CD4-positive, alpha-beta T cell (primary cell): ENCODE measurements around the gene ARHGAP10. TPM values are rescaled to one million over a fixed set of nuclear protein-coding genes. Genes with fewer than 3 reads are reported as not detected.

Source experiments
- ATAC-seq: fragments of 200-7000 bp; cut with Tn5 transposase; one replicate; pipeline ENCODE4 v1.10.0; 2022; ENCODE audit warnings: mild to moderate bottlenecking; ENCODE audit not compliant: poor library complexity
- CTCF ChIA-PET: fragments of 350-600 bp; sonication (Branson Sonifier 250); formaldehyde crosslinking; loops from one replicate; lab custom pipeline; 2021; ENCODE audit warnings: antibody characterized with exemption, inconsistent platforms; lab: Charles Lee
- POLR2A ChIA-PET: fragments of 350-600 bp; sonication (Branson Sonifier 250); formaldehyde crosslinking; loops from one replicate; lab custom pipeline; 2021; ENCODE audit warnings: antibody characterized with exemption, inconsistent platforms; lab: Charles Lee
- DNase-seq, 14 experiments: peaks; one replicate each; pipeline ENCODE4 v3.0.0-alpha.2; 2013 to 2020; ENCODE audit warnings: mixed read lengths in 2 of 14
- H3K27ac ChIP-seq, 2 donors: one replicate each; pipeline versions ENCODE4 v1.5.1 to v1.7.0; 2013; ENCODE audit warnings: low read length in 2 of 2, low read depth in 1 of 2, mild to moderate bottlenecking in 1 of 2
- H3K27me3 ChIP-seq, 2 experiments: 1 replicate in 1 of 2; 2 replicates in 1 of 2; pipeline versions ENCODE4 v1.6.1 to v1.7.0; 2013; ENCODE audit warnings: low read length in 2 of 2, control low read depth in 1 of 2, mild to moderate bottlenecking in 1 of 2, moderate library complexity in 1 of 2; ENCODE audit not compliant: insufficient read depth in 2 of 2, control insufficient read depth in 1 of 2
- H3K36me3 ChIP-seq: one replicate; pipeline ENCODE4 v1.6.1; 2013; ENCODE audit warnings: low read length, control low read depth; ENCODE audit not compliant: insufficient read depth
- H3K4me1 ChIP-seq: one replicate; pipeline ENCODE4 v1.6.1; 2013; ENCODE audit warnings: low read length, control low read depth; ENCODE audit not compliant: insufficient read depth
- H3K4me3 ChIP-seq: one replicate; pipeline ENCODE4 v1.5.1; 2013; ENCODE audit warnings: mild to moderate bottlenecking, low read length, moderate library complexity
- H3K9me3 ChIP-seq, 2 experiments: 1 replicate in 1 of 2; 2 replicates in 1 of 2; pipeline versions ENCODE4 v1.6.1 to v1.7.0; 2013; ENCODE audit warnings: low read length in 2 of 2, mild to moderate bottlenecking in 2 of 2, control low read depth in 1 of 2, moderate library complexity in 1 of 2; ENCODE audit not compliant: control insufficient read depth in 1 of 2, insufficient read depth in 1 of 2
- H3K27ac Mint-ChIP-seq: one replicate; pipeline ENCODE4 v1.8.0; 2020; ENCODE audit warnings: mixed read lengths
- H3K27me3 Mint-ChIP-seq: one replicate; pipeline ENCODE4 v1.8.0; 2021; ENCODE audit warnings: mixed read lengths
- H3K36me3 Mint-ChIP-seq: one replicate; pipeline ENCODE4 v1.8.0; 2021; ENCODE audit warnings: low read depth, mixed read lengths
- H3K4me1 Mint-ChIP-seq: one replicate; pipeline ENCODE4 v1.8.0; 2021; ENCODE audit warnings: low read depth, mixed read lengths
- H3K4me3 Mint-ChIP-seq: one replicate; pipeline ENCODE4 v1.8.0; 2020; ENCODE audit warnings: mild to moderate bottlenecking, mixed read lengths
- H3K9me3 Mint-ChIP-seq: one replicate; pipeline ENCODE4 v1.8.0; 2020; ENCODE audit warnings: mixed read lengths
- CTCF ChIP-seq: fragments of 200-600 bp; IDR thresholded peaks from one replicate; pipeline ENCODE4 v1.8.0; 2022; ENCODE audit warnings: antibody characterized with exemption, mild to moderate bottlenecking
- intact Hi-C, 2 experiments: fragments of 100-400 bp; cut with DNase I in 1 of 2; cut with micrococcal nuclease in 1 of 2; formaldehyde crosslinking; loops; one replicate each; pipeline versions ENCODE4 v1.15.1 to v1.9.0; 2023 to 2025; cut with DNase I, micrococcal nuclease
- total RNA-seq, 174 experiments: library from RNA in 2 of 174; stranded (reverse) in 2 of 174; gene quantifications; one replicate each; pipeline ENCODE4 v1.2.3 and lab custom pipeline; 2021 to 2026

Gene ARHGAP10
- total RNA-seq, 2 experiments from 2014 or later, result 5.6 to 5.7 TPM

GRCh38 chr4:147829401-147830101 is 97.7 kb downstream of the ARHGAP10 start:
- no peaks in the 10 kb centered on the region for H3K27me3 Mint-ChIP-seq
- DNase-seq, result no peak
- no peak overlapping the region for H3K27ac Mint-ChIP-seq

GRCh38 chr4:147830102-147830463 is 98.2 kb downstream of the ARHGAP10 start:
- TF ChIP-seq CTCF, result no peak
- Histone ChIP-seq H3K4me1 (no peaks in the 10 kb centered on the region), H3K36me3 (peaks cover 4% of the 10 kb centered on the region), H3K9me3 (no peaks in the 10 kb centered on the region), H3K4me3 (no peak overlapping the region), H3K27ac (no peak overlapping the region), H3K27me3 (no peaks in the 10 kb centered on the region)
- DNase-seq, result no peak
- no peak overlapping the region for H3K27ac Mint-ChIP-seq
- ChIA-PET POLR2A (no interaction called here), CTCF (interaction anchor here (1.4 kb wide), 1 partner anchor 37 kb away, joined by 3 read pairs; no protein-coding TSS in a partner anchor)
- peaks cover 5% of the 10 kb centered on the region for H3K36me3 Mint-ChIP-seq
- no peaks in the 10 kb centered on the region for H3K4me1 Mint-ChIP-seq
- intact Hi-C loops, result no loop called here
- H3K9me3 Mint-ChIP-seq, result no peaks in the 10 kb centered on the region
- no peak overlapping the region for H3K4me3 Mint-ChIP-seq
- no peak for ATAC-seq
- no peaks in the 10 kb centered on the region for H3K27me3 Mint-ChIP-seq

More at GRCh38 chr4:147829401-147830101, 97.7 kb downstream of the ARHGAP10 start:
- Histone ChIP-seq H3K27me3 (no peaks in the 10 kb centered on the region), H3K4me1 (no peaks in the 10 kb centered on the region), H3K27ac (no peak overlapping the region), H3K4me3 (no peak overlapping the region), H3K36me3 (peaks cover 4% of the 10 kb centered on the region), H3K9me3 (no peaks in the 10 kb centered on the region)
- peaks cover 5% of the 10 kb centered on the region for H3K36me3 Mint-ChIP-seq
- ATAC-seq, result no peak
- no peak overlapping the region for H3K4me3 Mint-ChIP-seq
- intact Hi-C loops, result no loop called here
- ChIA-PET POLR2A (no interaction called here), CTCF (no interaction called here)
- TF ChIP-seq CTCF, result no peak
- H3K4me1 Mint-ChIP-seq, result no peaks in the 10 kb centered on the region
- no peaks in the 10 kb centered on the region for H3K9me3 Mint-ChIP-seq

- CTCF ChIA-PET, result interaction anchor here (1.4 kb wide), 1 partner anchor 36 kb away, joined by 3 read pairs; no protein-coding TSS in a partner anchor
- Mint-ChIP-seq H3K9me3 (no peaks in the 10 kb centered on the region), H3K4me3 (no peak overlapping the region), H3K36me3 (peaks cover 5% of the 10 kb centered on the region), H3K4me1 (no peaks in the 10 kb centered on the region), H3K27me3 (no peaks in the 10 kb centered on the region), H3K27ac (no peak overlapping the region)
- TF ChIP-seq CTCF, result no peak
- Histone ChIP-seq H3K4me1 (no peaks in the 10 kb centered on the region), H3K9me3 (no peaks in the 10 kb centered on the region), H3K4me3 (no peak overlapping the region), H3K36me3 (peaks cover 2% of the 10 kb centered on the region), H3K27ac (no peak overlapping the region), H3K27me3 (no peaks in the 10 kb centered on the region)
- DNase-seq (no peak), ATAC-seq (no peak)
- intact Hi-C loops, result no loop called here
- POLR2A ChIA-PET, result no interaction called here
Observed at GRCh38 chr4:147830987-147831386, 99.1 kb downstream of the ARHGAP10 start.
